Amygdala (tissue), 56 donors: ENCODE results near the gene FBXO10.
A peak's percentile ranks its signal among the peaks of the same experiment; 100 is the strongest.
"Not testable (repeated sequence)": the region's sequence is repeated elsewhere in the genome, so short reads cannot be mapped to it uniquely, and the experiment has no call there.

Source experiments
- DNase-seq, 56 donors: peaks; one replicate each; lab custom pipeline; 2025; lab: John Stamatoyannopoulos, UW

FBXO10 gene, protein sequence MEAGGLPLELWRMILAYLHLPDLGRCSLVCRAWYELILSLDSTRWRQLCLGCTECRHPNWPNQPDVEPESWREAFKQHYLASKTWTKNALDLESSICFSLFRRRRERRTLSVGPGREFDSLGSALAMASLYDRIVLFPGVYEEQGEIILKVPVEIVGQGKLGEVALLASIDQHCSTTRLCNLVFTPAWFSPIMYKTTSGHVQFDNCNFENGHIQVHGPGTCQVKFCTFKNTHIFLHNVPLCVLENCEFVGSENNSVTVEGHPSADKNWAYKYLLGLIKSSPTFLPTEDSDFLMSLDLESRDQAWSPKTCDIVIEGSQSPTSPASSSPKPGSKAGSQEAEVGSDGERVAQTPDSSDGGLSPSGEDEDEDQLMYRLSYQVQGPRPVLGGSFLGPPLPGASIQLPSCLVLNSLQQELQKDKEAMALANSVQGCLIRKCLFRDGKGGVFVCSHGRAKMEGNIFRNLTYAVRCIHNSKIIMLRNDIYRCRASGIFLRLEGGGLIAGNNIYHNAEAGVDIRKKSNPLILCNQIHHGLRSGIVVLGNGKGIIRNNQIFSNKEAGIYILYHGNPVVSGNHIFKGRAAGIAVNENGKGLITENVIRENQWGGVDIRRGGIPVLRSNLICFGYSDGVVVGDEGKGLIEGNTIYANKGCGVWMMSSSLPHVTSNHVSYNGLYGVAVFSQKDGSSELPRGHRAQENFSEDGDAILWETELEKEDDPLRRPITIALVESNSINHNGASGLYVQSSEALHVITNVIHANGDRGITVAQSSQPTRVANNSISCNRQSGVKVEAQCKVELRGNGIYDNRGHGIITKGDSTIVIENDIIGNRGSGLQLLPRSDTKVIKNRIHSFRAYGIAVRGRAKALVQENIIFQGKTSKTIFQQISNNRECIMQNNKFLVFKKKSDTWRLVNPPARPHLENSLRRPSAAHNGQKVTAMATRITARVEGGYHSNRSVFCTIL

GRCh38 chr9:37575921-37576721 lies at the start of gene FBXO10:
Gene FBXO10, minus strand, starts transcription at chr9:37576380. Its CDS starts 34,612 bp downstream, at chr9:37541768.
- DNase-seq = peak in 53 of 56 donors; percentile 3 to 83 (median 60)

DNA sequence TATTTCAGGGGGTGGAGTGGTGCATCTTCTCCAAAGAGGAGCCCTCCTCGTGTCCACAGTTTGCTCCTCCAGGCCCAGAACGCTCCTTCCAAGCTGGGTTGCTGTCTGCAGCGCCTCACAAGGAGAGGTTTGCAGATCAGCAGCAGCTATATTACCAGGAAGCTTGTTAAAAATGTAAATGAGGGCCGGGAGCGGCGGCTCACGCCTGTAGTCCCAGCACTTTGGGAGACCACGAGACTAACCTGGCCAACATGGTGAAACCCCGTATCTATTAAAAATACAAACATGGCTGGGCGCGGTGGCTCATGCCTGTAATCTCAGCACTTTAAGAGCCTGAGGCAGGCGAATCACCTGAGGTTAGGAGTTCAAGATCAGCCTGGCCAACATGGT lies 49.6 kb upstream of the FBXO10 start:
- DNase-seq = no peak

- no peak for DNase-seq
Measured at GRCh38 chr9:37625036-37625757, 49.0 kb upstream of the FBXO10 start.

GRCh38 chr9:37624073-37624472 lies 47.9 kb upstream of the FBXO10 start:
- no peak for DNase-seq

- no peak for DNase-seq
Measured at GRCh38 chr9:37623267-37623666, 47.1 kb upstream of the FBXO10 start.

DNA sequence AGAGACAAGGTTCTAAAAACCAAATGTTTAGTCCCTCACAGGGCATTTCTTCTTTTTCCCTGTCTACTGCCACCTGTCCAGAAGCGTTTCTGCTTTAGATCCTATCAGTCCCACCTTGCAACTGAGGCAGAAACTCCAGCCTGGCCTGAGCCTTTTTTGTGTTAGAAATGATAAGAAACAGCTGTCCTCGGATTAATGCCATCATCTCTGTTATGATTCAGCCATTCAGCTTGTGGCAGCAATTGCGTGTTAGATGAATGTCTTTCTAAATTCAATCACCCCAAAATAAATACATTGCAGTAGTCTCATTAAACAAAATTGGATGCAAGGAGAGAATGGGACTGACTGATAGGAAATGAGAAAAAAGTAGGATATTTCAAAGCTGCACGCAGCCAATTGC lies 46.3 kb upstream of the FBXO10 start:
- DNase-seq = no peak

- DNase-seq = no peak
Measured at GRCh38 chr9:37621273-37622121, 45.3 kb upstream of the FBXO10 start.

DNA sequence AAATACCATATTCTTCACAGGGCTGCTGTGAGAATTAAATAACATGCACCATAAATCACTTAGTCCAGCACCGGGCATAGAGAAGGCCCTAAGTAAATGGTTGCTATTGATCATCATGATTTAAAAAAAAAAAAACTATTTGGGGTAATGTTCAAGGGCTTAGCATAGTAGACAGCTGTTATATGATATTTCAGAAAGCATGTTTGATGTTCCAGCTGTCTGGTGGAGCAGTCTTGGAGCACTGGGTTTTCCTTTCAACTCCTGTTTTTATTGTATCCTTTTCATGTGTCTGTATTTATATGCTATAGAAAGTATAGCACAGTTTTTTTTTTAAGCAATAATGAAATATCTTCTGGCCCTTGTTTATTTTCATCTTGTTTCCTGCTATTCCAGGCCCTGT lies 44.2 kb upstream of the FBXO10 start:
- no peak for DNase-seq

GRCh38 chr9:37619806-37620205 lies 43.6 kb upstream of the FBXO10 start:
- no peak for DNase-seq

- no peak for DNase-seq
Measured at GRCh38 chr9:37618817-37619216, 42.6 kb upstream of the FBXO10 start.

DNA sequence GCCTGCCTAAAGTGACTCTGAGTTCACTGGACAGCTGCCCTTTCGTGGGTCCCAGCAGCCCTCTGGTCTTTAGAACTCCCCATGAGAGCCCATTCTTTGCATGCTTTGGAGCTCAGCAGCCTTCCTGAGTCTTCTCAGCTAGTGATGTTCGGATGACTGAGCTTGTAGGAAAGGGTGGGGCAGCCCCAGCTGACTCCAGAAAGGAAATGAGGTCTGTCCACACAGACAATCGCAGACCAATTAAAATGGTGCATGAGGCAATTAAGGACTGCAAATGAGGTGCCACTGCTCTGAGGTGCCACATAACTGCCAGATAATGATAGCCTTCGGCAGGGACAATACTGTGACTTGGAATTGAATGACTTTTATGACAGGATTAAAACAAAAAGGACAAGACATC lies 41.7 kb upstream of the FBXO10 start:
- no peak for DNase-seq

DNA sequence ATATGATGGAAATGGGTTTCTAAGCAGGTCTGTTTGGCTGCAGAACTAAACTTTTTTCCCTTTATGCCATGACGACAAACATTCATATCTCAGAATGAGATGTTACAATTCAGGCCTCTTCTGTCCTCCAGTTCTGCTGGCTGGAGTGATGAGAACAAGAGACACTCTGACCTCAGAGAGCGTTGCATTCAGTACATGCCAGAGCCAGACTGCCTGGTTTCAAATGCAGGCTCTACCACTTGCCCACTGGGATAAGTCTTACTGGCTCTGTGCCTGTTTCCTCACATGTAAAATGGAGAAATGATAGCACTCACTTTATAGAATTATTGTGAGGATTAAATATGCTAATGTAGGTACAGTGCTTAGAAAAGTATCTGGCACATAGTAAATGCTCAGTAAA lies 41.0 kb upstream of the FBXO10 start:
- DNase-seq = no peak

DNA sequence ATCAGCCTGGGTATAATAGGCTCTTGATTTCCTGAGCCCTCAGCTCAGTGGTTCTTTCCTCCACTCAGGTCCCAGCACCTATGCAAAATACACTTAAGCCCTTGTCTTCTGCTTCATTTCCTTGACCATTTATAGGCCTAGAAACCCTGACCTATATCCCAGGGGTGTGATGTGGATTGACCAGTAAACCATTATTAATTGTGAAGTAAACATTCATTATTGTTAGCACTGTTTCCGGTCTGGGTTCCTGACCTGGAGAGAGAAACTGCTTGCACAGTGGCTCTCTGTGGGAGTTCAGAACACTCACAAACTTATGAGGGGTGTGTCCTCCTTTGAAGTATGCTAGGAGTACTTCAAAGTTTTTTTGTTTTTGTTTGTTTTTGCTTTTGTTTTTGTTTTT lies 35.8 kb upstream of the FBXO10 start:
- DNase-seq = no peak

DNA sequence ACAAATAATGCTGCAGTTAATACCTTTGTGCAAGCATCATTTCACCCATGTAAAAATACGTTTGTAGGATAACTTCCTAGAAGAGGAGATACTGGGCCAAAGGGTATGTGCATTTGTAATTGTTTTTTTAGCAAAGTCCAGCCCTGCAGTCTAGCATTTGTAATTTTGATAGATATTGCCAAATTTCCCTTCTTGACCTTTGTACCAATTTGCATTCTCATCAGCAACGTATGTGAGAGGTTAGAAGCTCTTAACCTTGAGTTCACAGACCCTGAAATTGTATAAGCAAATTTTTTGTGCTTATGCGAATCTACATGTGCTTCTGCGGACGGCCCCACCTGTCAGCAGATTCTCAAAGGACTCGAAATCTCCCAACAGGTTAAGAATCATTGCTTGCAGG lies 34.8 kb upstream of the FBXO10 start:
- DNase-seq = no peak

DNA sequence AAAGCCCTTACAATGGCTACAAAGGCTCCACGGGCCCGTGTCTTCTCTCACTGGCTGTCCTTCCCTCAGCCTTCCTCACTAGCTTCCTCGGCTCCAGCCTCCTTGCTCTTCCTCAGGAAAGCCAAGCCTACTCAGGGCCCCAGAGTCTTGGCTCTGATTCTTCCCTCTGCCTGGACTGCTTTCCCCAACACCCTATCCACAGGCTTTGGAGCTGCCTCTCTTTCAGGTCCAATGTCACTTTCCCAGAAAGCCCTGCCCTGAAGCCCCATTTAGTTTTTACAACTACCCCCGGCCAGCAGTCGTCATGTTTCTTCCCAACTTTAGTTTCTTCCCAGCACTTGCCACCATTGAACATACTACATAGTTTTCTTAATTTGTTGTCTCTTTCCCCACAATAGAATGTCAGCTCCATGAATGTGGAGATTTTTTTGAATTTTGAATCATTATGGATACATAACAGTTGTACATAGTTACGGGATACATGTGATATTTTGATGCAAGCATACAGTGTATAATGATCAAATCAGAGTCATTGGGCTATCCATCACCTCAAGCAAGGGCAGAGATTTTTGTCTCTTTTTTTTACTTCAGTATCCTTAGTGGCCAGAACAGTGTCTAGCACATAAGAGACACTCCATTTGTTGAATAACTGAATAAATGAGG lies 33.7 kb upstream of the FBXO10 start:
- DNase-seq = no peak

DNA sequence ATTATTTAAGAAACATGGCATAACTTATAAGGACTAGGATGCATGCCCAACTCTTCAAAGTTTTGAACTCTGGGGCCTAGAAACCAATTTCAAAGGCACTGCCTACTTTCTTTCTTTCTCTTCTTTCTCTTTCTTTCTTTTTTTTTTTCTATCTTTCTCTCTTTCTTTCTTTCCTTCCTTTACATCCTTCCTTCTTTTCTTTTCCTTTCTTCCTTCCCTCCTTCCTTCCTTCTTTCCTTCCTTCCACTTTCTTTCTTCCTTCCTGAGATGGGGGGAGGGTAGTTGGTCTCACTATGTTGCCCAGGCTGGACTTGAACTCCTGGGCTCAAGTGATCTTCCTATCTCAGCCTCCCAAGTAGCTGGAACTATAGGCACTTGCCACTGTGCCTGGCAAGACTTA lies 32.1 kb upstream of the FBXO10 start:
- DNase-seq = no peak

DNA sequence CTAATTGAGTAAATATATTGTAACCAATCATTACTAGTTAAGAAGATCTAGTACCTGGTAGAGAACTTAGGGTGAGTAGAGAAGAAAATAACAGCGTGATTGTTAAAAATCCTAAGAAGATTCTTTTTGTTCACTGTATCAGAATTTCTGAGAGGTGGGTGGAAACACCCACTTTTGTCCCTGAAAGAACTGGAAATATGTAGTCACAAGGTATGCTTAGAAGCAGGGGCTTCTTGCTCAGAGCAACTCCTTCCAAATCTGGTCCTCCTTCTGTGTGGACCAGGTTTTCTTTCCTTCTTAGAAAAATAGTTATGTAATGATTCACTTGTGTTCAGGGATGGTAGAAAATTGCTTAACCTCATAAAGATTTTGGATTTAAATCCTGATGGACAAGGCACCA lies 28.1 kb upstream of the FBXO10 start:
- no peak for DNase-seq

GRCh38 chr9:37602817-37603216 lies 26.6 kb upstream of the FBXO10 start:
- DNase-seq = no peak

DNA sequence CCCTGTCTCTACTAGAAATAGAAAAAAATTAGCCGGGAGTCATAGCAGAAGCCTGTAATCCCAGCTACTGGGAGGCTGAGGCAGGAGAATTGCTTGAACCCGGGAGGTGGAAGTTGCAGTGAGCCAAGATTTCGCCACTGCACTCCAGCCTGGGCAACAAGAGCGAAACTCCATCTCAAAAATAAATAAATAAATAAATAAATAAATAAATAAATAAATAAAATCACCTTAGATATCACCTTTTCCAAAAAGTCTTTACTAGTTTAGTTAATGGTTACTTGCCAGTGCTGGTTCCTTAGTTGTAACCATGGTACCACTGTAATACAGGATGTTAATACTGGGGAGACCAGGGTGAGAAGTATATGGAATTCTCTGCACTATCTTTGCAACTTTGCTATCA lies 25.9 kb upstream of the FBXO10 start:
- not testable (repeated sequence) for DNase-seq
